K562 (cell line): Measurements from ENCODE around the gene RITA1. TPM values are rescaled to one million over a fixed set of nuclear protein-coding genes. Genes with fewer than 3 reads are reported as not detected.

ENCODE experiments used
- CBX5 ChIP-seq: IDR thresholded peaks from 2 replicates; pipeline ENCODE4 v1.6.1; 2014; ENCODE audit warnings: low read depth, borderline replicate concordance
- ELF1 ChIP-seq: fragments of 200-800 bp; sonication (Bioruptor generic); IDR thresholded peaks from 2 replicates; pipeline ENCODE4 v1.6.1; 2016; ENCODE audit warnings: missing genetic modification characterization, missing compliant biosample characterization
- FOXJ2 ChIP-seq: fragments of 200-800 bp; sonication (Bioruptor generic); IDR thresholded peaks from 2 replicates; pipeline ENCODE4 v1.6.1; 2016; ENCODE audit warnings: missing genetic modification characterization, missing compliant biosample characterization
- KLF13 ChIP-seq: fragments of 450-650 bp; IDR thresholded peaks from 2 replicates; pipeline ENCODE4 v1.6.1; 2016; ENCODE audit warnings: missing genetic modification characterization, low read depth, mild to moderate bottlenecking, missing compliant biosample characterization, moderate library complexity, borderline replicate concordance
- NFIX ChIP-seq: fragments of 250-450 bp; sonication (Bioruptor Pico); IDR thresholded peaks from 2 replicates; pipeline ENCODE4 v1.4.0; 2020; ENCODE audit warnings: low read depth, mild to moderate bottlenecking, moderate library complexity
- NR2C2 ChIP-seq, 2 experiments: fragments of 200-800 bp in 1 of 2; sonication (Bioruptor generic) in 1 of 2; sonication (generic) in 1 of 2; formaldehyde crosslinking in 1 of 2; IDR thresholded peaks; 2 replicates each; pipeline versions ENCODE4 v1.6.1 to v1.8.0; 2016 to 2022; ENCODE audit warnings: mild to moderate bottlenecking in 1 of 2, missing compliant biosample characterization in 1 of 2, missing genetic modification characterization in 1 of 2, missing genetic modification reagents in 1 of 2
- PHB2 ChIP-seq: fragments of 450-650 bp; IDR thresholded peaks from 2 replicates; pipeline ENCODE4 v1.6.1; 2017; ENCODE audit warnings: low read depth
- POLR2G ChIP-seq: fragments of 200-400 bp; formaldehyde crosslinking; IDR thresholded peaks from 2 replicates; pipeline ENCODE4 v1.6.1; 2017; ENCODE audit warnings: low read depth, mild to moderate bottlenecking, antibody characterized with exemption, low read length, moderate library complexity
- RBM14 ChIP-seq: fragments of 200-400 bp; formaldehyde crosslinking; IDR thresholded peaks from 2 replicates; pipeline ENCODE4 v1.6.1; 2018; ENCODE audit warnings: low read depth, mild to moderate bottlenecking, low read length, moderate library complexity, borderline replicate concordance; ENCODE audit not compliant: insufficient read depth
- RFX7 ChIP-seq: fragments of 250-450 bp; sonication (Bioruptor Pico); IDR thresholded peaks from 2 replicates; pipeline ENCODE4 v1.5.1; 2021; ENCODE audit warnings: mild to moderate bottlenecking
- SMAD4 ChIP-seq: fragments of 250-450 bp; sonication (Bioruptor Pico); conservative IDR thresholded peaks from 2 replicates; pipeline ENCODE4 v1.8.0; 2021; ENCODE audit warnings: inconsistent platforms, mild to moderate bottlenecking, moderate library complexity
- SMARCA5 ChIP-seq: fragments of 450-650 bp; IDR thresholded peaks from 2 replicates; pipeline ENCODE4 v1.6.1; 2016
- SMC3 ChIP-seq: conservative IDR thresholded peaks from 2 replicates; pipeline ENCODE4 v1.6.1; 2011; ENCODE audit warnings: low read depth, low read length, improper control_type of control experiment; ENCODE audit not compliant: insufficient read depth
- SP2 ChIP-seq: IDR thresholded peaks from 2 replicates; pipeline ENCODE4 v1.6.1; 2011; ENCODE audit warnings: mild to moderate bottlenecking, low read depth, low read length, moderate library complexity; ENCODE audit not compliant: poor library complexity, severe bottlenecking; ENCODE audit errors: extremely low read depth
- TAF1 ChIP-seq: IDR thresholded peaks from 2 replicates; pipeline ENCODE4 v1.6.1; 2011; ENCODE audit warnings: mild to moderate bottlenecking, low read length, moderate library complexity; ENCODE audit not compliant: insufficient read depth, control insufficient read depth, severe bottlenecking; ENCODE audit errors: extremely low read depth
- TAF9B ChIP-seq: fragments of 450-650 bp; IDR thresholded peaks from 2 replicates; pipeline ENCODE4 v1.6.1; 2018; ENCODE audit warnings: mild to moderate bottlenecking; ENCODE audit not compliant: partially characterized antibody
- ZBTB1 ChIP-seq: sonication (generic); formaldehyde crosslinking; IDR thresholded peaks from 2 replicates; pipeline ENCODE4 v1.8.1; 2023; ENCODE audit warnings: missing genetic modification reagents, low read depth, mild to moderate bottlenecking, borderline replicate concordance
- ZNF24 ChIP-seq: fragments of 450-650 bp; IDR thresholded peaks from 2 replicates; pipeline ENCODE4 v1.6.1; 2016
- ZNF780A ChIP-seq: fragments of 250-450 bp; sonication (Bioruptor Pico); IDR thresholded peaks from 2 replicates; pipeline ENCODE4 v1.5.0; 2021; ENCODE audit warnings: mild to moderate bottlenecking
- ZNF79 ChIP-seq: fragments of 250-450 bp; sonication (Bioruptor Pico); IDR thresholded peaks from 2 replicates; pipeline ENCODE4 v1.4.0; 2020; ENCODE audit warnings: low read depth, mild to moderate bottlenecking, moderate library complexity
- ZSCAN29 ChIP-seq: fragments of 450-650 bp; IDR thresholded peaks from 2 replicates; pipeline ENCODE4 v1.6.1; 2017
- polyA plus RNA-seq, 8 experiments: library from polyadenylated mRNA; depleted of rRNA in 4 of 8; stranded (reverse) in 5 of 8; unstranded in 3 of 8; fragments of >200 nt; fragmentation: Nextera tagmentation in 2 of 8; fragmentation: Illumina TruSeq in 1 of 8; extraction: Ambion mirVana in 2 of 8; extraction: Trizol in 1 of 8; gene quantifications; 2 replicates each; pipeline versions ENCODE4 v1.2.1 to v1.2.3, GENCODE V29; 2011 to 2014; ENCODE audit warnings: inconsistent platforms in 1 of 8, missing spikeins in 1 of 8
- total RNA-seq, 7 experiments: library from RNA; depleted of rRNA in 6 of 7; stranded (reverse); fragments of >200 nt in 6 of 7; fragmentation: Illumina TruSeq in 2 of 7; extraction: Trizol in 2 of 7; gene quantifications; 2 replicates each; pipeline versions ENCODE4 v1.2.1 to v1.2.3, GENCODE V29; 2011 to 2021; ENCODE audit warnings: low replicate concordance in 1 of 7
- TF ChIP-seq, protein P1 (sequence below), 2 experiments: fragments of 200-800 bp in 1 of 2; sonication (Bioruptor generic) in 1 of 2; sonication (generic) in 1 of 2; formaldehyde crosslinking in 1 of 2; IDR thresholded peaks in 1 of 2; conservative IDR thresholded peaks in 1 of 2; 2 replicates each; pipeline versions ENCODE4 v1.5.0 to v1.6.1; 2016 to 2020; ENCODE audit warnings: missing compliant biosample characterization in 1 of 2, missing genetic modification characterization in 1 of 2, missing genetic modification reagents in 1 of 2
- TF ChIP-seq, protein P2 (sequence below): sonication (generic); formaldehyde crosslinking; IDR thresholded peaks from 2 replicates; pipeline ENCODE4 v1.8.1; 2023; ENCODE audit warnings: mild to moderate bottlenecking, missing genetic modification reagents, moderate library complexity
- TF ChIP-seq, protein P3 (sequence below): fragments of 450-650 bp; IDR thresholded peaks from 2 replicates; pipeline ENCODE4 v1.6.1; 2018; ENCODE audit warnings: mild to moderate bottlenecking, low read depth; ENCODE audit not compliant: partially characterized antibody

RITA1 gene
- total and polyA plus RNA-seq, 9 of the 15 experiments (the other 6 are each of a cell fraction or from before 2014, with no cell fraction given): 2.8 to 40.4 (median 18.0) TPM

DNA sequence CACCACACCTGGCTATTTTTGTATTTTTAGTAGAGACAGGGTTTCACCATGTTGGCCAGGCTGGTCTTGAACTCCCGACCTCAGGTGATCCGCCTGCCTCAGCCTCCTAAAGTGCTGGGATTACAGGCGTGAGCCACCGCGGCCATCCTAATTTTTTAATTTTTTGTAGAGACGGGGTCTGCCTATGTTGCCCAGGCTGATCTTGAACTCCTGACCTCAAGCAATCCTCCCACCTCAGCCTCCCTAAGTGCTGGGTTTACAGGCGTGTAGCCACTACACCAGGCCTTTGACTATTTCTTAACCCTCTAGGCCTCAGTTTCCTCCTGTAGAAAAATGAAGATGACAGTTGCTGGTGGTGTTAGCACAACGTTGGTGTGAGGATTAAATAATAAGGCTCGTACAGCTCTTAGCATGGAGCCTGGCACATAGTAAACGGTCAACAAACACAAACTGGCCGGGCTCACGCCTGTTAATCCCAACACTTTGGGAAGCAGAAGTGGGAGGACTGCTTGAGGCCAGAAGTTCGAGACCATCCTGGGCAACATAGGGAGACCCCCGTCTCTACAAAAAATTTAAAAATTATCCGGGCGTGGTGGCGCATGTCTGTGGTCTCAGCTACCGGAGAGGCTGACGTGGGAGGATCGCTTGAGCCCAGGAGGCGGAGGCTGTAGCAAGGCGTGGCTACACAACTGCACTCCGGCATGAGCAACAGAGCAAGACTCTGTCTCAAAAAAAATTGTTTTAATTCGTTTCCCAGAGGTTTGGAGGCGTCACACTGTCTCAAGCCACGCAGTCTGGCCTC is 1.2 kb upstream of the RITA1 start (continued):
- no peak for TF ChIP-seq RBM14
- no peak for TF ChIP-seq SMC3
- no peak for TF ChIP-seq FOXJ2 (tag)
- no peak for TF ChIP-seq PHB2
- no peak for TF ChIP-seq TAF9B
- TF ChIP-seq, protein P1, sequence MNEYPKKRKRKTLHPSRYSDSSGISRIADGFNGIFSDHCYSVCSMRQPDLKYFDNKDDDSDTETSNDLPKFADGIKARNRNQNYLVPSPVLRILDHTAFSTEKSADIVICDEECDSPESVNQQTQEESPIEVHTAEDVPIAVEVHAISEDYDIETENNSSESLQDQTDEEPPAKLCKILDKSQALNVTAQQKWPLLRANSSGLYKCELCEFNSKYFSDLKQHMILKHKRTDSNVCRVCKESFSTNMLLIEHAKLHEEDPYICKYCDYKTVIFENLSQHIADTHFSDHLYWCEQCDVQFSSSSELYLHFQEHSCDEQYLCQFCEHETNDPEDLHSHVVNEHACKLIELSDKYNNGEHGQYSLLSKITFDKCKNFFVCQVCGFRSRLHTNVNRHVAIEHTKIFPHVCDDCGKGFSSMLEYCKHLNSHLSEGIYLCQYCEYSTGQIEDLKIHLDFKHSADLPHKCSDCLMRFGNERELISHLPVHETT (CRISPR knock-in tag; conservative IDR thresholded peaks at IDR 0.05 in 1 of 2, IDR thresholded peaks at IDR 0.05 in 1 of 2): no peak
- TF ChIP-seq ZNF780A (CRISPR knock-in tag): no peak
- no peak for TF ChIP-seq ZSCAN29
- TF ChIP-seq RFX7 (CRISPR knock-in tag): no peak
- TF ChIP-seq SP2: no peak
- TF ChIP-seq NFIX: no peak
- no peak for TF ChIP-seq NR2C2 (CRISPR knock-in tag; IDR thresholded peaks at IDR 0.05)
- TF ChIP-seq NR2C2 (tag; IDR thresholded peaks at IDR 0.05): no peak
- TF ChIP-seq TAF1: no peak
- no peak for TF ChIP-seq ELF1 (tag)
- no peak for TF ChIP-seq ZBTB1 (CRISPR knock-in tag)
- no peak for TF ChIP-seq SMARCA5
- TF ChIP-seq, protein P2, sequence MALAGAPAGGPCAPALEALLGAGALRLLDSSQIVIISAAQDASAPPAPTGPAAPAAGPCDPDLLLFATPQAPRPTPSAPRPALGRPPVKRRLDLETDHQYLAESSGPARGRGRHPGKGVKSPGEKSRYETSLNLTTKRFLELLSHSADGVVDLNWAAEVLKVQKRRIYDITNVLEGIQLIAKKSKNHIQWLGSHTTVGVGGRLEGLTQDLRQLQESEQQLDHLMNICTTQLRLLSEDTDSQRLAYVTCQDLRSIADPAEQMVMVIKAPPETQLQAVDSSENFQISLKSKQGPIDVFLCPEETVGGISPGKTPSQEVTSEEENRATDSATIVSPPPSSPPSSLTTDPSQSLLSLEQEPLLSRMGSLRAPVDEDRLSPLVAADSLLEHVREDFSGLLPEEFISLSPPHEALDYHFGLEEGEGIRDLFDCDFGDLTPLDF (CRISPR knock-in tag): no peak
- no peak for TF ChIP-seq ZNF24
- 0 out of 2 replicates have a peak, but pooled peaks have one; percentile 4 for TF ChIP-seq SMAD4 (CRISPR knock-in tag)
- TF ChIP-seq, protein P3, sequence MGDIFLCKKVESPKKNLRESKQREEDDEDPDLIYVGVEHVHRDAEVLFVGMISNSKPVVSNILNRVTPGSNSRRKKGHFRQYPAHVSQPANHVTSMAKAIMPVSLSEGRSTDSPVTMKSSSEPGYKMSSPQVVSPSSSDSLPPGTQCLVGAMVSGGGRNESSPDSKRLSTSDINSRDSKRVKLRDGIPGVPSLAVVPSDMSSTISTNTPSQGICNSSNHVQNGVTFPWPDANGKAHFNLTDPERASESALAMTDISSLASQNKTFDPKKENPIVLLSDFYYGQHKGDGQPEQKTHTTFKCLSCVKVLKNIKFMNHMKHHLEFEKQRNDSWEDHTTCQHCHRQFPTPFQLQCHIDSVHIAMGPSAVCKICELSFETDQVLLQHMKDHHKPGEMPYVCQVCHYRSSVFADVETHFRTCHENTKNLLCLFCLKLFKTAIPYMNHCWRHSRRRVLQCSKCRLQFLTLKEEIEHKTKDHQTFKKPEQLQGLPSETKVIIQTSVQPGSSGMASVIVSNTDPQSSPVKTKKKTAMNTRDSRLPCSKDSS: no peak
- no peak for TF ChIP-seq POLR2G
- no peak for TF ChIP-seq CBX5
- TF ChIP-seq ZNF79 (CRISPR knock-in tag): no peak
- no peak for TF ChIP-seq KLF13 (tag)
